ENCODE measurements around the gene SPECC1L. TPM values are rescaled to one million over a fixed set of nuclear protein-coding genes. Genes with fewer than 3 reads are reported as not detected.

Gene SPECC1L
- total RNA-seq, 4 donors from 2014 or later = 42.2 to 45.1 (median 43.6) TPM

DNA sequence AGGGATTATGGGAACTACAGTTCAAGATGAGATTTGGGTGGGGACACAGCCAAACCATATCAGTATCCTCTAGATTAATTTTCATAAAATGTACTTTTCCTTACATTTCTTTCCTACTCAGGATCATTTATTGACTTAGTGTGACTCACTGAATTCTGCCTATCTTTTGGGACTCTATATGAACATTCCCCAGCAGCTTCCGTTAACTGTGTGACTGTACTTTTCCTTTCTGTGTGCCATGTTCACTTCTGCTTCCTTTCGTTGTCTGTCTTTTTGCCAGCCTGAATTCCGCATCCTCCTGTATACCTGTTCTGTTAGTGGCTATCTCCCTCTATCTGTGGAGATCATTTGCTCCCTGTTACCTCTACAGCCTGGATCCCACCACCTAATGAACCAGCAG lies 48.8 kb downstream of the SPECC1L start:
- Histone ChIP-seq H3K4me3 (no peak overlapping the region), H3K9me3 (no peaks in the 10 kb centered on the region), H3K36me3 (peaks cover 0 to 66% (median 0%) of the 10 kb centered on the region in 3 donors), H3K27ac (no peak overlapping the region), H3K4me1 (peaks cover 0 to 18% (median 2%) of the 10 kb centered on the region in 4 donors), H3K27me3 (no peaks in the 10 kb centered on the region)
- no peak for TF ChIP-seq POLR2A (IDR thresholded peaks at IDR 0.05)
- TF ChIP-seq, protein P1, sequence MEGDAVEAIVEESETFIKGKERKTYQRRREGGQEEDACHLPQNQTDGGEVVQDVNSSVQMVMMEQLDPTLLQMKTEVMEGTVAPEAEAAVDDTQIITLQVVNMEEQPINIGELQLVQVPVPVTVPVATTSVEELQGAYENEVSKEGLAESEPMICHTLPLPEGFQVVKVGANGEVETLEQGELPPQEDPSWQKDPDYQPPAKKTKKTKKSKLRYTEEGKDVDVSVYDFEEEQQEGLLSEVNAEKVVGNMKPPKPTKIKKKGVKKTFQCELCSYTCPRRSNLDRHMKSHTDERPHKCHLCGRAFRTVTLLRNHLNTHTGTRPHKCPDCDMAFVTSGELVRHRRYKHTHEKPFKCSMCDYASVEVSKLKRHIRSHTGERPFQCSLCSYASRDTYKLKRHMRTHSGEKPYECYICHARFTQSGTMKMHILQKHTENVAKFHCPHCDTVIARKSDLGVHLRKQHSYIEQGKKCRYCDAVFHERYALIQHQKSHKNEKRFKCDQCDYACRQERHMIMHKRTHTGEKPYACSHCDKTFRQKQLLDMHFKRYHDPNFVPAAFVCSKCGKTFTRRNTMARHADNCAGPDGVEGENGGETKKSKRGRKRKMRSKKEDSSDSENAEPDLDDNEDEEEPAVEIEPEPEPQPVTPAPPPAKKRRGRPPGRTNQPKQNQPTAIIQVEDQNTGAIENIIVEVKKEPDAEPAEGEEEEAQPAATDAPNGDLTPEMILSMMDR (IDR thresholded peaks at IDR 0.05) = no peak
- TF ChIP-seq EP300 (IDR thresholded peaks at IDR 0.05) = no peak
- 92 to 93% methylated on average over 3 of the region's 3 CpGs for WGBS, 2 donors
- no peak for DNase-seq (ENCODE audit: low spot score in 2 of 2)

DNA sequence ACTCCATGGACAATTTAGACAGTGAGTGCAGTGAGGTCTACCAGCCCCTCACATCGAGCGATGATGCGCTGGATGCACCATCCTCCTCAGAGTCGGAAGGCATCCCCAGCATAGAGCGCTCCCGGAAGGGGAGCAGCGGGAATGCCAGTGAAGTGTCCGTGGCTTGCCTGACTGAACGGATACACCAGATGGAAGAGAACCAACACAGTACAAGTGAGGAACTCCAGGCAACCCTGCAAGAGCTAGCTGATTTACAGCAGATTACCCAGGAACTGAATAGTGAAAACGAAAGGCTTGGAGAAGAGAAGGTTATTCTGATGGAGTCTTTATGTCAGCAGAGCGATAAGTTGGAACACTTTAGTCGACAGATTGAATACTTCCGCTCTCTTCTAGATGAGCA lies 51.4 kb downstream of the SPECC1L start:
- 94 to 95% methylated on average over 13 of the region's 13 CpGs for WGBS, 2 donors
- TF ChIP-seq, protein P1 (IDR thresholded peaks at IDR 0.05) = no peak
- TF ChIP-seq POLR2A (IDR thresholded peaks at IDR 0.05) (no peak), EP300 (IDR thresholded peaks at IDR 0.05) (no peak)

GRCh38 chr22:24322522-24322921 lies 51.9 kb downstream of the SPECC1L start:
- Histone ChIP-seq H3K27ac (no peak overlapping the region), H3K4me1 (peaks cover 0 to 24% (median 2%) of the 10 kb centered on the region in 4 donors), H3K27me3 (no peaks in the 10 kb centered on the region), H3K9me3 (no peaks in the 10 kb centered on the region), H3K4me3 (no peak overlapping the region), H3K36me3 (peaks cover 0 to 60% (median 0%) of the 10 kb centered on the region in 3 donors)
- WGBS, 2 donors = 77 to 81% methylated on average over 6 of the region's 6 CpGs
- TF ChIP-seq POLR2A (IDR thresholded peaks at IDR 0.05) (no peak), EP300 (IDR thresholded peaks at IDR 0.05) (no peak)
- TF ChIP-seq, protein P1 (IDR thresholded peaks at IDR 0.05) = no peak
- DNase-seq (ENCODE audit: low spot score in 2 of 2) = no peak

More for the DNA sequence above, 51.4 kb downstream of the SPECC1L start:
- Histone ChIP-seq H3K4me1 (peaks cover 0 to 24% (median 2%) of the 10 kb centered on the region in 4 donors), H3K27me3 (no peaks in the 10 kb centered on the region), H3K9me3 (no peaks in the 10 kb centered on the region), H3K36me3 (peaks cover 0 to 60% (median 0%) of the 10 kb centered on the region in 3 donors), H3K4me3 (no peak overlapping the region), H3K27ac (no peak overlapping the region)
- no peak for DNase-seq (ENCODE audit: low spot score in 2 of 2)

- H3K27me3 ChIP-seq = no peaks in the 10 kb centered on the region
- DNase-seq (ENCODE audit: low spot score in 2 of 2) = no peak
- no peaks in the 10 kb centered on the region for H3K9me3 ChIP-seq
- H3K36me3 ChIP-seq = peaks cover 0 to 62% (median 0%) of the 10 kb centered on the region in 3 donors
- H3K27ac ChIP-seq = peak overlapping the region in 1 of 4 donors; percentile 17
- H3K4me3 ChIP-seq = no peak overlapping the region
- peaks cover 0 to 24% (median 2%) of the 10 kb centered on the region in 4 donors for H3K4me1 ChIP-seq
- no peak for TF ChIP-seq EP300 (IDR thresholded peaks at IDR 0.05)
- TF ChIP-seq POLR2A (IDR thresholded peaks at IDR 0.05) = no peak
- TF ChIP-seq, protein P1 (IDR thresholded peaks at IDR 0.05) = no peak
- WGBS, 2 donors = 79 to 95% methylated on average over 2 of the region's 2 CpGs
These were observed 52.6 kb downstream of the SPECC1L start for GRCh38 chr22:24323233-24323632.

DNA sequence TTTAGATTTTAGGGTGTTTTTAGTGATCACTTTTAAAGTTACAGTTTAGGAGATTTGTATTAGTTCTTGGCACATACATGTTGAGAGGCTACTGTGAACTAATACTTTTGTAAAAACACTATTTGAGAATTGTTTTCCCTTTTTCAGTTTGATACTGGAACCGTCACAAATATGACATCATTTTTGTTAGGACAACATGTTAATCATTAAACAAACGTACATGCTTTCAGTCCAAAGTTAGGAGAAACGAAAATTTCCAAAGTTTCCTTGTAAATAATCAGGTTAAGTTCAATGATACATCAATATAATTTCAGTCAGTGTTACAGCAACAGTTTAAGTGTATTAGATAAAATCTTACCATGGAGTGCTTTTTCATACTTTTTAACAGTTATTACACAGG lies 53.1 kb downstream of the SPECC1L start:
- TF ChIP-seq POLR2A (IDR thresholded peaks at IDR 0.05) (no peak), EP300 (IDR thresholded peaks at IDR 0.05) (no peak)
- TF ChIP-seq, protein P1 (IDR thresholded peaks at IDR 0.05) = no peak
- Histone ChIP-seq H3K27me3 (no peaks in the 10 kb centered on the region), H3K36me3 (peaks cover 0 to 58% (median 0%) of the 10 kb centered on the region in 3 donors), H3K9me3 (no peaks in the 10 kb centered on the region), H3K27ac (no peak overlapping the region), H3K4me3 (no peak overlapping the region), H3K4me1 (peaks cover 0 to 24% (median 2%) of the 10 kb centered on the region in 4 donors)
- DNase-seq (ENCODE audit: low spot score in 2 of 2) = no peak
- WGBS, 2 donors = 40 to 43% methylated on average over 3 of the region's 3 CpGs

All from tibial nerve (tissue), 4 donors.